K562 (cell line): ENCODE data around the gene PLEKHN1. TPM values are rescaled to one million over a fixed set of nuclear protein-coding genes. Genes with fewer than 3 reads are reported as not detected.
A peak's percentile ranks its signal among the peaks of the same experiment; 100 is the strongest.

Experiments used
- ATAC-seq: fragments of 200-7000 bp; cut with Tn5 transposase; 3 replicates; pipeline ENCODE4 v1.9.1; 2020; ENCODE audit warnings: moderate library complexity
- BruUV-seq: library from RNA; stranded (reverse); fragments of 400-500 nt; replicated peaks from 2 replicates; lab custom pipeline; 2021; lab: Mats Ljungman, UMichigan
- CTCF ChIA-PET: fragments of 300-600 bp; formaldehyde crosslinking; extraction: SDS; loops from one replicate; lab custom pipeline; 2021; ENCODE audit warnings: low intra/inter-chr PET ratio; lab: Yijun Ruan, JAX
- POLR2A ChIA-PET: fragments of 300-600, 350-650 bp; sonication (Branson Sonifier 250); formaldehyde crosslinking; extraction: SDS; loops from one replicate; lab custom pipeline; 2021; ENCODE audit warnings: antibody characterized with exemption, inconsistent platforms; lab: Yijun Ruan, JAX
- DNase-seq, 4 experiments: peaks; one replicate each; pipeline versions ENCODE4 v3.0.0 to v3.0.0-alpha.2; 2011 to 2018; ENCODE audit warnings: low spot score in 3 of 4, mixed read lengths in 3 of 4; ENCODE audit errors: extremely low read depth in 1 of 4
- FAIRE-seq: peaks from 2 replicates; lab custom pipeline; 2011; peaks lifted over from hg19 to GRCh38; lab: Jason Lieb, UNC
- H2AFZ ChIP-seq: 2 replicates; pipeline ENCODE4 v1.6.0; 2011; ENCODE audit warnings: low read depth, low read length, control low read depth, inconsistent platforms
- H3K27ac ChIP-seq: fragments of 200-600 bp; 3 replicates; pipeline ENCODE4 v1.8.0; 2011; ENCODE audit warnings: low read depth, mild to moderate bottlenecking, control low read depth, inconsistent platforms, low read length, moderate library complexity, mixed read lengths; ENCODE audit errors: extremely low read depth
- H3K27me3 ChIP-seq, 2 experiments: fragments of 300-600 bp in 1 of 2; 2 replicates in 1 of 2; 3 replicates in 1 of 2; pipeline versions ENCODE4 v1.6.0 to v1.8.0; 2011; ENCODE audit warnings: inconsistent platforms in 2 of 2, low read length in 2 of 2, mild to moderate bottlenecking in 1 of 2, mixed read lengths in 1 of 2, moderate library complexity in 1 of 2; ENCODE audit not compliant: control insufficient read depth in 2 of 2, insufficient read depth in 2 of 2
- H3K36me3 ChIP-seq: fragments of 300-600 bp; 3 replicates; pipeline ENCODE4 v1.8.0; 2011; ENCODE audit warnings: mild to moderate bottlenecking, low read length, inconsistent platforms; ENCODE audit not compliant: control insufficient read depth, insufficient read depth
- H3K4me1 ChIP-seq, 2 experiments: fragments of 200-600 bp in 1 of 2; replicated peaks in 1 of 2; 2 replicates in 1 of 2; 3 replicates in 1 of 2; pipeline versions ENCODE4 v1.5.1 to v1.8.0; 2011; ENCODE audit warnings: inconsistent platforms in 2 of 2, low read length in 2 of 2, mild to moderate bottlenecking in 1 of 2, mixed read lengths in 1 of 2, moderate library complexity in 1 of 2; ENCODE audit not compliant: control insufficient read depth in 2 of 2, insufficient read depth in 2 of 2
- H3K4me2 ChIP-seq: 2 replicates; pipeline ENCODE4 v1.6.1; 2011; ENCODE audit warnings: low read length, control low read depth, inconsistent platforms, mixed read lengths; ENCODE audit not compliant: insufficient read depth
- H3K4me3 ChIP-seq: fragments of 200-600 bp; sonication (generic), shearing (Covaris generic); 2 replicates; pipeline ENCODE4 v1.5.1; 2016; ENCODE audit warnings: control low read depth, inconsistent platforms
- H3K79me2 ChIP-seq: fragments of 200-600 bp; 3 replicates; pipeline ENCODE4 v1.8.0; 2011; ENCODE audit warnings: low read length, inconsistent platforms; ENCODE audit not compliant: control insufficient read depth, insufficient read depth
- H3K9ac ChIP-seq, 2 experiments: 2 replicates each; pipeline versions ENCODE4 v1.6.0 to v1.6.1; 2011; ENCODE audit warnings: low read depth in 2 of 2, low read length in 2 of 2, control low read depth in 1 of 2, inconsistent platforms in 1 of 2, mild to moderate bottlenecking in 1 of 2, mixed read lengths in 1 of 2; ENCODE audit not compliant: insufficient read depth in 1 of 2
- H3K9me1 ChIP-seq: one replicate; pipeline ENCODE4 v1.6.0; 2011; ENCODE audit warnings: inconsistent platforms, mild to moderate bottlenecking, low read length, moderate library complexity; ENCODE audit not compliant: control insufficient read depth, insufficient read depth
- H3K9me3 ChIP-seq: replicated peaks from 2 replicates; pipeline ENCODE4 v1.5.1; 2011; ENCODE audit warnings: low read depth, low read length, inconsistent platforms; ENCODE audit not compliant: control insufficient read depth, insufficient read depth
- H4K20me1 ChIP-seq: replicated peaks from 2 replicates; pipeline ENCODE4 v1.6.1; 2011; ENCODE audit warnings: low read length, inconsistent platforms, mixed read lengths; ENCODE audit not compliant: control insufficient read depth, insufficient read depth
- CREBBP ChIP-seq: IDR thresholded peaks from one replicate; pipeline ENCODE4 v1.6.1; 2012; ENCODE audit warnings: low read depth, mild to moderate bottlenecking, control low read depth, inconsistent platforms, low read length
- FOXK1 ChIP-seq: sonication (generic); formaldehyde crosslinking; IDR thresholded peaks from 2 replicates; pipeline ENCODE4 v1.8.0; 2022; ENCODE audit warnings: missing genetic modification reagents, mild to moderate bottlenecking, borderline replicate concordance
- HMGN3 ChIP-seq: IDR thresholded peaks from 2 replicates; pipeline ENCODE4 v1.6.1; 2011; ENCODE audit warnings: borderline replicate concordance, low read depth, mild to moderate bottlenecking, mixed read lengths, low read length; ENCODE audit not compliant: insufficient read length; ENCODE audit errors: extremely low read depth
- MTF1 ChIP-seq: fragments of 250-450 bp; sonication (Bioruptor Pico); IDR thresholded peaks from 2 replicates; pipeline ENCODE4 v1.9.0; 2021; ENCODE audit warnings: moderate library complexity, mild to moderate bottlenecking, inconsistent platforms, borderline replicate concordance
- ZKSCAN8 ChIP-seq: fragments of 200-800 bp; sonication (Bioruptor generic); IDR thresholded peaks from 2 replicates; pipeline ENCODE4 v1.6.1; 2016; ENCODE audit warnings: missing genetic modification characterization, missing compliant biosample characterization
- ZNF274 ChIP-seq: IDR thresholded peaks from 2 replicates; pipeline ENCODE4 v1.6.1; 2011; ENCODE audit warnings: low read depth, mild to moderate bottlenecking, low read length, moderate library complexity, borderline replicate concordance
- ZNF41 ChIP-seq: fragments of 250-450 bp; sonication (Bioruptor Pico); conservative IDR thresholded peaks from 2 replicates; pipeline ENCODE4 v1.4.0; 2020; ENCODE audit warnings: mild to moderate bottlenecking
- ZNF584 ChIP-seq: fragments of 200-800 bp; sonication (Bioruptor generic); IDR thresholded peaks from 2 replicates; pipeline ENCODE4 v1.6.1; 2016; ENCODE audit warnings: low read depth, mild to moderate bottlenecking, missing genetic modification characterization, missing compliant biosample characterization
- ZSCAN32 ChIP-seq: fragments of 450-650 bp; formaldehyde crosslinking; IDR thresholded peaks from 2 replicates; pipeline ENCODE4 v1.4.0; 2020; ENCODE audit warnings: mild to moderate bottlenecking, moderate library complexity
- WGBS: fragments of 100-300 bp; shearing (Covaris generic); methylation state at CpG from one replicate; pipeline ENCODE4 v1.1.6; 2016; ENCODE audit warnings: low coverage, mixed read lengths; ENCODE audit not compliant: insufficient coverage; ENCODE audit errors: missing lambda C conversion rate; 5-methylcytosine and 5-hydroxymethylcytosine counted together
- in situ Hi-C: fragments of 300-500 bp; cut with MboI; formaldehyde crosslinking; loops from 4 replicates; pipeline ENCODE4 v1.15.0; 2018; ENCODE audit warnings: inconsistent platforms, mixed read lengths
- intact Hi-C: fragments of 100-400 bp; cut with micrococcal nuclease; formaldehyde crosslinking; loops from 2 replicates; pipeline ENCODE4 v1.14.2; 2022
- polyA plus RNA-seq, 8 experiments: library from polyadenylated mRNA; depleted of rRNA in 4 of 8; stranded (reverse) in 5 of 8; unstranded in 3 of 8; fragments of >200 nt; fragmentation: Nextera tagmentation in 2 of 8; fragmentation: Illumina TruSeq in 1 of 8; extraction: Ambion mirVana in 2 of 8; extraction: Trizol in 1 of 8; gene quantifications; 2 replicates each; pipeline versions ENCODE4 v1.2.1 to v1.2.3, GENCODE V29; 2011 to 2014; ENCODE audit warnings: inconsistent platforms in 1 of 8, missing spikeins in 1 of 8
- total RNA-seq, 7 experiments: library from RNA; depleted of rRNA in 6 of 7; stranded (reverse); fragments of >200 nt in 6 of 7; fragmentation: Illumina TruSeq in 2 of 7; extraction: Trizol in 2 of 7; gene quantifications; 2 replicates each; pipeline versions ENCODE4 v1.2.1 to v1.2.3, GENCODE V29; 2011 to 2021; ENCODE audit warnings: low replicate concordance in 1 of 7
- TF ChIP-seq, protein P1 (sequence below): fragments of 250-450 bp; sonication (Bioruptor Pico); IDR thresholded peaks from 2 replicates; pipeline ENCODE4 v1.8.0; 2022; ENCODE audit warnings: inconsistent platforms
- TF ChIP-seq, protein P2 (sequence below): fragments of 250-450 bp; sonication (Bioruptor Pico); IDR thresholded peaks from 2 replicates; pipeline ENCODE4 v1.9.0; 2021; ENCODE audit warnings: mild to moderate bottlenecking
- TF ChIP-seq, protein P3 (sequence below), 2 experiments: fragments of 450-650 bp in 1 of 2; sonication (generic) in 1 of 2; formaldehyde crosslinking in 1 of 2; IDR thresholded peaks in 1 of 2; conservative IDR thresholded peaks in 1 of 2; 2 replicates each; pipeline versions ENCODE4 v1.6.1 to v1.8.1; 2016 to 2023; ENCODE audit warnings: mild to moderate bottlenecking in 2 of 2, moderate library complexity in 2 of 2, inconsistent platforms in 1 of 2, missing genetic modification reagents in 1 of 2
- TF ChIP-seq, protein P4 (sequence below): sonication (generic); formaldehyde crosslinking; IDR thresholded peaks from 2 replicates; pipeline ENCODE4 v1.8.1; 2023; ENCODE audit warnings: mild to moderate bottlenecking, missing genetic modification reagents, moderate library complexity

The PLEKHN1 gene
- total and polyA plus RNA-seq, 9 of the 15 experiments (the other 6 are each of a cell fraction or from before 2014, with no cell fraction given) = 0.07 to 1.5 (median 0.13) TPM; not detected in 2

DNA sequence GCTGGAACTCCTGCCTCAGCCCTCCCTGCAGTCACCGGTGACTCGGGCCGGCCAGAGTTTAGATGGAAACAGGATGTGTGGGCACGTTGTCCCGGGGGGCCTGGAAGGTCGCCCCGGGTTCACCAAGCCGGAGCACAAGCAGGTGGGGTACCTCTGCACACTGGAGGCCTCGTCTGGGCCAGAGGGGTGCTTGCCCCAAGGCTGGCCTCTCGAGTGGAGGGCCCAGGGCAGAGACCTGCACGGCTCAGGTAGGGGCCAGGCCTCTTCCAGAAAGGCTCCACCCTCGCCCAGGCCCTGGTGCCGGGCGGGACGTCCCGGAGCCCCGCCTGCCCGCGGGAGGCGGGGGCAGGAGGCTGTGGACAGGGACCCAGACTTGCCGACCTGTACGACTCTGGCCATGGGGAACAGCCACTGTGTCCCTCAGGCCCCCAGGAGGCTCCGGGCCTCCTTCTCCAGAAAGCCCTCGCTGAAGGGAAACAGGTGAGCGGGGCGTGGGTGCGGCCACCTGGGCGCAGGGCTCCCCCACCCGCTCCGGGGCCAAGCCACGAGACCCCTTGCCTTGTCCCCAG, at the start of gene PLEKHN1 (continued):
- TF ChIP-seq, protein P1, sequence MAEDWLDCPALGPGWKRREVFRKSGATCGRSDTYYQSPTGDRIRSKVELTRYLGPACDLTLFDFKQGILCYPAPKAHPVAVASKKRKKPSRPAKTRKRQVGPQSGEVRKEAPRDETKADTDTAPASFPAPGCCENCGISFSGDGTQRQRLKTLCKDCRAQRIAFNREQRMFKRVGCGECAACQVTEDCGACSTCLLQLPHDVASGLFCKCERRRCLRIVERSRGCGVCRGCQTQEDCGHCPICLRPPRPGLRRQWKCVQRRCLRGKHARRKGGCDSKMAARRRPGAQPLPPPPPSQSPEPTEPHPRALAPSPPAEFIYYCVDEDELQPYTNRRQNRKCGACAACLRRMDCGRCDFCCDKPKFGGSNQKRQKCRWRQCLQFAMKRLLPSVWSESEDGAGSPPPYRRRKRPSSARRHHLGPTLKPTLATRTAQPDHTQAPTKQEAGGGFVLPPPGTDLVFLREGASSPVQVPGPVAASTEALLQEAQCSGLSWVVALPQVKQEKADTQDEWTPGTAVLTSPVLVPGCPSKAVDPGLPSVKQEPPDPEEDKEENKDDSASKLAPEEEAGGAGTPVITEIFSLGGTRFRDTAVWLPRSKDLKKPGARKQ (CRISPR knock-in tag) = no peak
- TF ChIP-seq ZNF274 (no peak), CREBBP (no peak), ZNF584 (CRISPR knock-in tag) (no peak)
- TF ChIP-seq, all 486 proteins: peak for 22

DNA sequence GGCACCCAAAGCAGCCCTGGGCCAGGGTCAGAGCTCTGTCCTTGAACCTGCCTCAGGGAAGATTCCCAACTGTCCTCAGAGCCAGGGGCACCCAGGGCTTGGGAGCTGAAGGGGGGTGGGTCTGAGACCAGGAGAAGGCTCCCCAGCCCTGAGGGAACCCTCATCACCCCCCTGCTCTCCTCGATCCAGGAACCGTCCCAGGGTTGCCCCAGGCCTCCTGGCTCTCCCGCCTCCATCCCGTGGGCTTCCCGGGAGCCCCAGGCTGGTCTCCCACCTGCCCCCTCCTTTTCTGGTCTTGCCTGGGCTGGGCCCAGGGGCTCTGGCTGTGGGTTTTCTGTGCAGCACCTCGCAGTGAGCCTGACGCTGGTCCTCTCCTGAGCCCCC, 49.2 kb upstream of the PLEKHN1 start:
- POLR2A ChIA-PET = interaction anchor here (0.6 to 1.6 kb wide), 5 partner anchors 9 to 91 kb away, joined by 3 to 4 read pairs (median 3); no protein-coding TSS in a partner anchor
- Histone ChIP-seq H3K4me3 (no peak overlapping the region), H3K36me3 (no peaks in the 10 kb centered on the region), H3K4me1 (peaks cover 15 to 82% of the 10 kb centered on the region in 2 experiments), H2AFZ (no peak overlapping the region), H3K27me3 (peaks cover 33 to 73% of the 10 kb centered on the region in 2 experiments; a peak in 4 of 5 replicates), H3K4me2 (no peak overlapping the region), H3K9me3 (no peaks in the 10 kb centered on the region), H3K9ac (peak overlapping the region in 1 of 2 experiments; percentile 38; a peak in 2 of 4 replicates), H4K20me1 (peaks cover 41% of the 10 kb centered on the region), H3K79me2 (no peaks in the 10 kb centered on the region), H3K27ac (no peak overlapping the region), H3K9me1 (no peaks in the 10 kb centered on the region)
- DNase-seq (no peak), FAIRE-seq (no peak), ATAC-seq (no peak)
- TF ChIP-seq ZSCAN32 (no peak), HMGN3 (peak; percentile 35), ZKSCAN8 (CRISPR knock-in tag) (no peak), ZNF41 (no peak), FOXK1 (CRISPR knock-in tag) (0 out of 2 replicates have a peak, but pooled peaks have one; percentile 35), MTF1 (no peak)
- TF ChIP-seq, protein P2, sequence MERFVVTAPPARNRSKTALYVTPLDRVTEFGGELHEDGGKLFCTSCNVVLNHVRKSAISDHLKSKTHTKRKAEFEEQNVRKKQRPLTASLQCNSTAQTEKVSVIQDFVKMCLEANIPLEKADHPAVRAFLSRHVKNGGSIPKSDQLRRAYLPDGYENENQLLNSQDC (CRISPR knock-in tag) = no peak
- TF ChIP-seq, protein P3, sequence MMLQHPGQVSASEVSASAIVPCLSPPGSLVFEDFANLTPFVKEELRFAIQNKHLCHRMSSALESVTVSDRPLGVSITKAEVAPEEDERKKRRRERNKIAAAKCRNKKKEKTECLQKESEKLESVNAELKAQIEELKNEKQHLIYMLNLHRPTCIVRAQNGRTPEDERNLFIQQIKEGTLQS (IDR thresholded peaks at IDR 0.05) = no peak
- TF ChIP-seq, protein P3 (CRISPR knock-in tag; conservative IDR thresholded peaks at IDR 0.05) = no peak
- TF ChIP-seq, protein P4, sequence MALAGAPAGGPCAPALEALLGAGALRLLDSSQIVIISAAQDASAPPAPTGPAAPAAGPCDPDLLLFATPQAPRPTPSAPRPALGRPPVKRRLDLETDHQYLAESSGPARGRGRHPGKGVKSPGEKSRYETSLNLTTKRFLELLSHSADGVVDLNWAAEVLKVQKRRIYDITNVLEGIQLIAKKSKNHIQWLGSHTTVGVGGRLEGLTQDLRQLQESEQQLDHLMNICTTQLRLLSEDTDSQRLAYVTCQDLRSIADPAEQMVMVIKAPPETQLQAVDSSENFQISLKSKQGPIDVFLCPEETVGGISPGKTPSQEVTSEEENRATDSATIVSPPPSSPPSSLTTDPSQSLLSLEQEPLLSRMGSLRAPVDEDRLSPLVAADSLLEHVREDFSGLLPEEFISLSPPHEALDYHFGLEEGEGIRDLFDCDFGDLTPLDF (CRISPR knock-in tag) = no peak
- 11% methylated on average over 7 of the region's 7 CpGs for WGBS
- BruUV-seq = no TSS peak
- intact Hi-C loops = no loop called here
- in situ Hi-C loops = no loop called here
- CTCF ChIA-PET = no interaction called here
